ENCODE measurements around the gene CD151.

Gene CD151

DNA sequence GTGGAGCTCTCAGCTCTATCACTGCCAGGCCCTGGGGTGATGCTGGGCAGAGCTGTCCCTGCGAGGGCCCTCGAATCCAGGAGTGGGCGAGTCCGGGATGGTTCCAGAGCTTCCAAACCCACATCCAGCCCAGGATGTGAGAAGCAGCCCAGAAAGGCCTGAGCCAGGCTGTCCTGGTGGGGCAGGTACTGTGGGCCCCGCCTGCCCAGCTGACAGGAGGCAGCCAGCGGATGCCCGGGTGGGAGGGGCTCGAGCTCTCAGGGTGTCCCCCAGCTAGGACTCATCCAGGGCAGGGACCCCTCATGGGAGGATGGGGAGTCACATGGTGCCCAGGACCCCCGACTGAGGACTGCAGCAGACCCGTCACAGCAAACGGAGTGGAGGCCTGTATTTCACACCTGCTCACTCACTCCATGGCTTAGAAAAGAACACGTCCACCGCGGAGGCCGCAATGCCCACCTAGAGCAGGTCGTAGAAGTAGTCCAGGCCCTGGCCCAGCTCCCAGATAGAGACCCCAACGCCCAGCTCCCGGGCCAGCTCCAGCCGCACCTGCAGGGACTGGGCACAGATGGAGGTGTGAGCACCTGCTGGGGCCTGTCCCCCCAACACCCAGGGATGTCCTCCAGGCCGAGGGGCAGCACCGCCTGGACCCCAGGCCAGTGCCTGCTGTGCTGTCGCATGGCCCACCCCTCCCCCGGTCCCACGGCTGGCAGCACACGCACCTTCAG lies 36.8 kb downstream of the CD151 start:
- no peak for DNase-seq (ENCODE audit: low read depth in 1 of 2, low spot score in 1 of 2)

DNA sequence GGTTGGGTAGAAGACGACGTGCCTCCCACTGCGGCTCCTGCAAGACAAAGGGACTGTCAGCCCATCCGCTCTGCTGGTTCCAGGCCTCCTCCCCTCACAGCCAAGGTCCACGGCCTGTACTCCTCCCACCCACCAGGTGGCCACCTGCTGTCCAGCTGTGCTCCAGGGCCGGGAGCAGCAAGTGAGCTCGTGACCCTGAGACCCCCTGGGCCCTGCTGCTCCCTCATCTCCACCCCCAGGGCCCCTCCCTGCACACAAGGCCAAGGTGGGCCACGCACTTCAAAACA lies 37.3 kb downstream of the CD151 start:
- DNase-seq (ENCODE audit: low read depth in 1 of 2, low spot score in 1 of 2) = no peak

DNA sequence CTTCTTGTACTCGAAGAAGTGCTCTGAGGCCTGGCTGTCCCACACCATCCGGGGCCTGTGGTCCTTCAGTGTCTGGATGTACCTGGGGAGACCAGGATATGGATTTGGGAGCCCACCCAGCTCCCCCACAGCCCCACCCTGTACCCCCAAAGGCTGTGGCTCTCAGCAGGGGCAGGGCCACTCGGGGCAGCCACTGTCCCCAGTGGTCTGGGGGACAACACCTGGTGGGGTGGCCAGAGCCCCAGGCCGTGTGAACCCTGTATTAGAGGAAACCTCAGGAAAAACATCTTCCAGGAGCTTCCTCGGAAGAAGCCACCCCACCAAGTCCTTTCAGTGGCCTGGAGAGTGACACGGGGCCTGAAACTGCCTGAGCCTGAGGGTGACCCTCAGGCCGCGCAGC lies 37.7 kb downstream of the CD151 start:
- DNase-seq (ENCODE audit: low read depth in 1 of 2, low spot score in 1 of 2) = no peak

DNA sequence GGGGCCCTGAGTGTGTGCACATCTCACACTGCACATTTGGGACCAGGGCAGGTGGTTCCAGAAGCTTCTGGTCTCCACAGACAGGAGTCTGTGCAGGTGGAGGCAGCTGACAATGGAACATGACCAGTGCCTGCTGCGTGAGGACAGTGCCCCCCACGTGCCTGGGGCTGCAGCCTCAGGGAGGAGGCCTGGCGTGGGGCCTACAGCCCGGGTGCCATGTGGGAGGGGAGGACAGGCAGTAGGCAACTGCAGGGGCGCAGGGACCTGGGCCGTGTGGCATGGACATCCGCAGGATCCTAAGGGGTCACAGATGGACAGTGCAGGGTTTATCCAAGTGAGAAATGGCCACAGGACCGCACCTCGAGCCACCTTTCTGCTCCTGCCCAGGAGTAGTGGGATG lies 38.7 kb downstream of the CD151 start:
- no peak for DNase-seq (ENCODE audit: low read depth in 1 of 2, low spot score in 1 of 2)

DNA sequence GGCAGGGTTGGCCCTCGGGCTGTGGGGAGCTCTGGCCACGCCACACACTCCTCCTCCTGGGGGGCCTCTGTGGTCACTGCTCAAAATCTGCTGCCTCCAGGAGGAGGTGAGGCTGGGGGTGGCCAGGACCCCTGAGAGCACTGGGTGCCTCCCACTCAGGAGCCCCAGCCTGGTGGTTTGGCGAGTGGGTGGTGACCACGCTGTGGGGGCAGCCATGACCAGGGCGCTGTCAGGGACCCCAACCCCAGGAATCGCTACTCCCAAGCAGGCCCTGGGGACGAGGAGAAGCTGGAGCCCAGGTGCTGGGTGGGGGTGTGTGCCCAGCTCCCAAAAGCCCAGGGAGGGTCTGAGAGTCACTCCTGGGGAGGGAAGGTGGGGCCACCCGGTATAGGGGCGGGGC lies 40.0 kb downstream of the CD151 start:
- no peak for DNase-seq (ENCODE audit: low read depth in 1 of 2, low spot score in 1 of 2)

DNA sequence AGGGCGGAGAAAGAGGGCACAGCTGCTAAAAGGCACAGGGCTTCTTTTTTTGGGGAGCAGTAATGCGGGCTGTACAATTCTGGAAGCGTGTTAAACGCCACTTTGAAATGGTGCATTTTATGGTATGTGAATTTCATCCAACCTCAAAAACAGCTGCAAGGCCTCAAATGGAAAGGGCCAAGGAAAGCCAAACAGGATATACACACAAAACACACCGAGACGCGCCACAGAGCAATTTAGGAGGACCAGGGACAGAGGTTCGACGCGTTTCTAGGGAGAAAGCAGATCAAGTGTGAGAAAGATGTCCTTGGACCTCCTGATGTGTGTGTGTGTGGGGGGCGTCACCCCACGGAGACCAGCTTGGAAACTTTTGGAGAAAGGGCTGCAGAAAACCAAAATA lies 41.0 kb downstream of the CD151 start:
- DNase-seq (ENCODE audit: low read depth in 1 of 2, low spot score in 1 of 2) = no peak

DNA sequence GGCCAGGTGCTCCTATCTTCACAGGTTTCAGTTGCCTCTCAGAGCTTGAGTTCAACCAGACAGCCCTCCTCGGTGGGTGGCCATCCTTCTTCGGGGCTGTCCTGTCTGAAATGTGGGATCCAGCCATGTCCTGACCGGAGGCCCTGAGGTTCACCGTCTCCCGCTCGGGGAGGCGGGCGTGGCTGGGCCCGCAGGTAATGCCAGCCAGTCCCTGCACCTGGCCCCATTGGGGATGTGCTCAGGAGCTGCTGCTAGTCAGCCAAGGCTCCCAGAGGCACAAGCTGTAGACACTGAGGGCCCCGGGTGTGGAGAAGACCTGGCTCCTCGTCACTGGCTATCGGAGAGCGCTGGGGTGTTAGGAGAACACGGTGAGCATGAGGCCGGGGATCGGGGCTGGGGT lies 42.5 kb downstream of the CD151 start:
- no peak for DNase-seq (ENCODE audit: low read depth in 1 of 2, low spot score in 1 of 2)

DNA sequence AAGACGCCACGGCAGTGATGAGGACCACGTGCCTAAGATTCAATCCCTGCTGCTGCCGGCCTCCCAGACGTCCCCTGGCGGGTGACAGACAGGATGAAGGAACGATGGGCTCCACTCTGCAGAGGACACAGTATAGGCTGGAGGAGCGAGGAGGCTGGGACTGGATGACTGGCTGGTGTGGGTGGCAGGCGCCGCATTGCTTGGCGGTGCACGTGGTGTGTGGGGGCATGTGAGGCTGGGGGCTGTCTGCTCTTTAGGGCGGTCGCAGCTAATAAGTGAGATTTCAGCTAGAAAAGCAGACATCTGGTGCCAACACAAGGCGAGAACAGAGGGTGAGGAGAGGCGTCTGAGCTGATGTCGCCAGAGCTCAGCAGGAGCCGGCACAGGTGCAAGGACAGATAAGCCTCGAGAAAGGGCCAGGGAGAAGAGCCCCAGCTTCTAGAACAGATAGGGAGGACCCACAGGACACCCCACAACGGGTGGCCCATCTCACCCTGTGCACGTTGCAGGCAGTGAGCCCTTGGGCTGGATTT lies 43.1 kb downstream of the CD151 start:
- DNase-seq (ENCODE audit: low read depth in 1 of 2, low spot score in 1 of 2) = no peak

DNA sequence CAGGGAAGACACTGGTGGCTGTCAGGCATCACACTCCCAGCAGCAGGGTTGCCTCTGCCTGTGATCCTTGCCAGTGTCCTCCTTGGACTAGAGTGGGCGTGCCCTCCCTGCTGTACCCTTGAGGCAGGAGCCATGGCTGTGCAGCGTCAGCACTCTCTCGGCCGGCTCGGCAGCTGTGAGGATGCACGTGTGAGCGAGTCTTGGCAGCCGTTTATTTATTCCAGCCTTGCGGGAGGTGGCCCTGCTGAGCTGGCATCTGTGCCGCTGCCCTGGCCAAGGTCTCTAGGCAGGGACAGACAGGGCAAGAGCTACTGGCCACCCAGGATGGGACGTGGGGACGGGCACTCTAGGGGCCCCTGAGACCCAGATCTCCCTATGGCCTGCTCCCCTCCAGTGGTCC lies 43.8 kb downstream of the CD151 start:
- no peak for DNase-seq (ENCODE audit: low read depth in 1 of 2, low spot score in 1 of 2)

DNA sequence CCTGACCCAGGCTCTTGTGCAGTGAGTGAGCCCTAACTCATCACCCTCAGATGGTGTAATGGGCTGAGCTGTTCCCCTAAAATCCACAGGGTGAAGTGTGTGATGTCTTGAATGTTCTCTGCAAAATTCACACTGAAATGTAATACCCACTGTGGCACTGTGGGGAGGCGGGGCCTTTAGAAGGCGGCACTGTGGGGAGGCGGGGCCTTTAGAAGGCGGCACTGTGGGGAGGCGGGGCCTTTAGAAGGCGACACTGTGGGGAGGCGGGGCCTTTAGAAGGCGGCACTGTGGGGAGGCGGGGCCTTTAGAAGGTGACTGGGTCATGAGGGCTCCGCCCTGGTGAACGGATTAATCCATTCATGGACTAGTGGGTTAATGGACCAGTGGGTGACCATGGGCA lies 44.8 kb downstream of the CD151 start:
- DNase-seq (ENCODE audit: low read depth in 1 of 2, low spot score in 1 of 2) = no peak

DNA sequence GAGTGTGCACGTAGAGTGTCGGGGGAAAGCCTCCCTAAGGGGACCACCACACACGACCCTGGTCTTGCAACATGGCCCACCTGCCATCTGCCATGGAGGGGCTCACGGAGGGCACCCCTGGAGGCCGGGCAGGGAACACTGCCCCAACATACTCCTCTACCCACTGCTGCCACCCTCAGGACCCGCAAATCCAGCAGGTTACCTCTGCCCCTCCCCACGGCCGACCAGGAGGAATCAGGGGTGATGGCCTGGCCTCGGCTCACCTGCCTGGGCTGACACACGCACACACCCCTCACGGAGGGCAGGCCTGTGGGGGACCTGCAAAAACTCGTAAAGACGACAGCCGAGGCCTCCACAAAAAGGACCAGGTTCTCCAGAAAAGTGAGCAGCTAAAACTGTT lies 47.7 kb downstream of the CD151 start:
- no peak for DNase-seq (ENCODE audit: low read depth in 1 of 2, low spot score in 1 of 2)

DNA sequence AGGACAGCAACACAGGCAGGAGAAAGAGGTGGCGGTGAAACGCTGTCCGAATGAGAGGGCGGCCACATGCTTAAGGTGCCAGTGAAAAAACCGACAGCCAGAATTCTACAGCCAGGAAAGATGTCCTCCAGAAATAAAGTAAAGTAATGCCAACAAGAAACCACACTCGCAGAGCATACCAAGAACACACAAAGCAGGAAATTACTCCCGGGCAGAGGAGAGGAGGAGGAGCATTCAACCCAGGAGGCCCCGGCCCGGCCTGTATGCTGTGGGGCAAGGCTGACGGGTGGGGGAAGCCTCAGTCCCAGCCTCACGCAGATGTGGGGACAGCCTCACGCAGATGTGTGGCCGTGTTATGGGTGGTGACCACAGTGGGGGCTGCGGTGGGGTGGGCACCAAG lies 49.8 kb downstream of the CD151 start:
- no peak for DNase-seq (ENCODE audit: low read depth in 1 of 2, low spot score in 1 of 2)

DNA sequence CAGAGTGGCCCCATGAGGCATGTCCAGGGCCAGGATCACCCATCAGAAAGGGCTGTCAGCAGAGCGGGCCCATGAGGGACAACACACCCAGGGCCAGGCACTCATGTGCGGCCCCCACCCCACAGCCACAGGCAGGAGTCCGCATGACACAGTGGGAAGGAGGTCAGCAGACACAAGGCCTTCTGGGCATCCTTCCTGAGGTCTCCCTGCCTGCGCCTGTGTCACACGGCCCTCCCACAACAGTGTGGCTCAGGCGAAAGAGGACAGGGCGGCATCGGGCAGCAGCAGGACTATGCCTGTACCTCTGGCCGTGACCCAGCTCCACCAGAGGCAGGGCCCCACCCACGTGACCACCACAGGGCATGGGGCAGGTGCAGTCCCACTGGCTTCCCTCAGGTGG lies 50.8 kb downstream of the CD151 start:
- no peak for DNase-seq (ENCODE audit: low read depth in 1 of 2, low spot score in 1 of 2)

DNA sequence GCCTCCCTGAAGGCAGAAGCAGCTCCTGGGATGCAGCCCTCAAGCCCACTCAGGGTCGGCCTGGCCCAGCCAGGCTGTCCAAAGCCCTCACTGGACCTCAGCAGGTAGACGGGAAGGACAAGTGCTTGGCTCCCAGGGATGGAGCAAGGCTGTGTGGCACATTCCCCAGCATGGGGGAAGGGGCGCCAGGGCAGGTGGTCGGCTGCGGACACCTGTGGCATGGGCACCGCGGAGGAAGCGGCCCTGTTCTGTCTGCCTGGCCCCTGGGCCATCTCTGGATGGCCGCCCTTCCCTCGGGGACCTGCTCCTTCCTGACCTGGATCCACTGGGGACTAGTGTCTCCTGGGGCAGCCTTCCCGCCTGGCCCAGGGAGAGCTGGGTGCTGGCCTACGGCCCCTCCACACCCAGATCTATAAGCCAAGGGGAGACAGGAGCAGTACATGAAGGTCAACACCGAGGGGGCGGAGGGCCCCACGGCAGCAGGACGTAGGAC lies 51.9 kb downstream of the CD151 start:
- DNase-seq (ENCODE audit: low read depth in 1 of 2, low spot score in 1 of 2) = no peak

DNA sequence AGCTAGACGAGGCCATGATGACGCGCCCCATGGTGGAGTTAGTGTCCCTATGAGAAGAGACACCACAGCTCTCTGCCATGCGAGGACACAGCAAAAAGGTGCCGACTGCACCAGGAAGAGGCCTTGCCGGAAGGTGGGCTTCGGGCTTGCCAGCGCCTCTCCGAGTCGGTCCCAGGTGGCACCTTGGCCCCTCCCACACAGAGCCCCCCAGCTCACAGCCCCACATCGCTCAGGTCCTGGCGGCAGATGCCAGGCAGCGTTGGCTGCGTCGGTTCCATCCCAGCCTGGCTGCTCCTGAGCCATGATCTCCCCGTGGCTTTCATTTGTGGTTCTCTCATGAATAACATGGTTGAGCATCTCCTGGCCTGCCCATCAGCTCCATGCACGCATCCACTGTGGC lies 53.8 kb downstream of the CD151 start:
- no peak for DNase-seq (ENCODE audit: low read depth in 1 of 2, low spot score in 1 of 2)

DNA sequence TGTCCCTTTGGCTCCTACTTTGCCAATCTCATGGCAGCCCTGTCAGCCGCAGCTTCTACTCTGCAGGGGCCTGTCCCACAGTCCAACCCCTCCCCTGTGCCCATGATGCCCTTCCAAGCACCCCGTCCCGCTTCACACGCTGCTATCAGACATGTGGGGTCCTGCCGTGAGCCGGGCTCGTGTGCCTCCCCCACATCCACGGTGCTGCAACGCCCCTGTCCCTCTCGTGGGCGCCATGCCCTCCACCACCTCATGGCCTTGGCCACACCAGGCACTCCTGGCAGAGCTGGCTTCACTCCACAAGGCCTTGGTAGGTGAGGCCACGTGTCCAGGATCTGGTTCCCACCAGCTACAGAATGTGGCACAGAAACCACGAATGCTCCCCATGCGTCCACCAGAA lies 54.8 kb downstream of the CD151 start:
- no peak for DNase-seq (ENCODE audit: low read depth in 1 of 2, low spot score in 1 of 2)
